Measurements from ENCODE around the gene AVPI1.
"Not testable (repeated sequence)": the region's sequence is repeated elsewhere in the genome, so short reads cannot be mapped to it uniquely, and the experiment has no call there.

AVPI1 gene

DNA sequence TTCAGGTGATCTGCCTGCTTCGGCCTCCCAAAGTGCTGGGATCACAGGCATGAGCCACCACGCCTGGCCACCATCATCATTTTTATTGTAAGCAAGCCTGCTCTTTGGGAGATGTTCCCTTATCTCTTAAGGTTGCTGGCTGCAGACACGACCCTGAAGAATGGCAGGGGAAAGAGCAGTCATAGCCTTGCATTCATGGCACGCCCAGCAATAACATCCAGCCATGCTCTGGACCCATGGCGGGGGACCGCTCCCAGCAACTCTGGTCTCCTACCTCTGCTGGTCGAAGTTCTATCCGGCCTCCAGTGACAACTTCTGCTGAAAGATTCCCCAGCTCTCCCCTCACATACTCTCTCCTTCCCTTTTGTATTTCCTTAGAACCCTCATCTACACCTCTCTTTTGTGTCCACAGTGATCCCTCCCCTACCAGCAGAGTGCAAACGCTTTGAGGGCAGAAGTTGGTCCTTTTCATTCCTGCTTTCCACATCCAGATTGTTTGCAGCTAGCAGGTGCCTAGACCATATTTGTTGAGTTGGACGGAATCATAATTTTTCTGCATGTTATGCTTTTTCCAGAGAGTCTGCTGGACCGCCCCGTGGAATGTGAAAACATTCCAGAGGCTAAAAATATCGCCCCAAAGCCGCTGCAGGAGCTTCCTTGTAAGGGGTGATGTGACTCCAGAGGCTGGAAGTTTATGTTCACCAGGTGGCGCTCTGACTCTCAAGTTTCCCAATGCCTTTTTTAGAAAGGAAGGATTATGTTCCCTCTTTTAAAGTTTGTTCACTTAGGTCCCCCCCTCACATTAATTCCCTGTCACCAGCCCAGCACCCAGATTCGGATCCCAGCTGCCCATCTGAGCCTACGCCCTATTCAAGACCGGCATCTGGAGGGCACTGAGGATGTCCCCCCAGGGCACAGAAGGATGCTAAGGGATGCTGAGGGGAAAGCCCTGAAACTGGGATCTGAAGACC is 22.2 kb upstream of the AVPI1 start:
- H3K4me1 ChIP-seq (ENCODE audit: insufficient read depth, low read length) = peaks cover 32% of the 10 kb centered on the region
- H3K27me3 ChIP-seq (ENCODE audit: control insufficient read depth in 1 of 2, insufficient read depth in 2 of 2, low read length in 2 of 2) = no peaks in the 10 kb centered on the region
- H3K9me3 ChIP-seq (ENCODE audit: low read length) = no peaks in the 10 kb centered on the region
- peak overlapping the region; percentile 66 for H3K27ac ChIP-seq (ENCODE audit: low read depth, low read length)
- H3K4me3 ChIP-seq (ENCODE audit: low read depth in 1 of 2, low read length in 2 of 2) = no peak overlapping the region
- H3K9ac ChIP-seq (ENCODE audit: low read length) = no peak overlapping the region
- H3K36me3 ChIP-seq (ENCODE audit: insufficient read depth, low read length) = no peaks in the 10 kb centered on the region

GRCh38 chr10:97708167-97708566 is 21.1 kb upstream of the AVPI1 start:
- peak overlapping the region; percentile 21 for H3K9ac ChIP-seq (ENCODE audit: low read length)
- no peak overlapping the region for H3K4me3 ChIP-seq (ENCODE audit: low read depth in 1 of 2, low read length in 2 of 2)
- no peaks in the 10 kb centered on the region for H3K27me3 ChIP-seq (ENCODE audit: control insufficient read depth in 1 of 2, insufficient read depth in 2 of 2, low read length in 2 of 2)
- no peaks in the 10 kb centered on the region for H3K9me3 ChIP-seq (ENCODE audit: low read length)
- no peaks in the 10 kb centered on the region for H3K36me3 ChIP-seq (ENCODE audit: insufficient read depth, low read length)
- H3K27ac ChIP-seq (ENCODE audit: low read depth, low read length) = peak overlapping the region; percentile 40
- peaks cover 31% of the 10 kb centered on the region for H3K4me1 ChIP-seq (ENCODE audit: insufficient read depth, low read length)

DNA sequence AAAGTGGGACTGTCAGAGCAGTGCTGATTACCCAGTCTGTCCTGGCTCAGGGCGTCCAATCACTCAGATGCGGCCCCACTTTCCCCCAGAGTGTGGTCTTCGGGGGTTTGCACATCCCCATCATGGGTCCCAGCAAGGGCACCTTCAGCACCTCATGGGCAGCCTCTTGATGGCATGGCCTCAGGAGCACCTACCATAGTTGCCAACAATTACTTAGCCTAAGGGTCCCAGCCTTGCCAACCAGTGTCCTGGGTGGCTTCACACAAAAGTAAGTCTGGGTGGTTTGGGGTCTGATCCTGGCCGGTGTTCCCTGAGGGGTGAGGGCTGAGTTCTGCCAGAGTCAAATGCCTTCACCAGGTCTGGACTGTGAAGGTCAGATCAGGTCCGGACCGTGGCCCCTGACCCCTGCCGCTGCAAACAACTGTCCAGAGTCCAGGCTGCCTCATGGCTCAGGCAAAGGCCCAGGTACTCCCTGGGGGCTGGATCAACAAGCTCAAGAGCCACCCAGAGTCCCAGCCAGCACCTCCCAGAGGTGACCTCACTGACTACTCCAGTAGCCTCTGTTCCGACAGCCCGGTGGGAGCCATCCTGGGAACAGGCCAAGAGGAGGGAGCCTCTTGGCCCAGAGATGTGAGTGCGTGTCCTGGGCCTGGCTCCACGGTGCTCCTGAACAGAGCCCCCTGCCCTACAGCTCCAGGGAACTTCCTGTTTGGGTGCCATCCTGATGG is 20.3 kb upstream of the AVPI1 start:
- H3K36me3 ChIP-seq (ENCODE audit: insufficient read depth, low read length) = no peaks in the 10 kb centered on the region
- H3K27ac ChIP-seq (ENCODE audit: low read depth, low read length) = no peak overlapping the region
- no peak overlapping the region for H3K4me3 ChIP-seq (ENCODE audit: low read depth in 1 of 2, low read length in 2 of 2)
- no peaks in the 10 kb centered on the region for H3K9me3 ChIP-seq (ENCODE audit: low read length)
- peak overlapping the region; percentile 21 for H3K9ac ChIP-seq (ENCODE audit: low read length)
- H3K27me3 ChIP-seq (ENCODE audit: control insufficient read depth in 1 of 2, insufficient read depth in 2 of 2, low read length in 2 of 2) = no peaks in the 10 kb centered on the region
- H3K4me1 ChIP-seq (ENCODE audit: insufficient read depth, low read length) = peaks cover 25% of the 10 kb centered on the region

DNA sequence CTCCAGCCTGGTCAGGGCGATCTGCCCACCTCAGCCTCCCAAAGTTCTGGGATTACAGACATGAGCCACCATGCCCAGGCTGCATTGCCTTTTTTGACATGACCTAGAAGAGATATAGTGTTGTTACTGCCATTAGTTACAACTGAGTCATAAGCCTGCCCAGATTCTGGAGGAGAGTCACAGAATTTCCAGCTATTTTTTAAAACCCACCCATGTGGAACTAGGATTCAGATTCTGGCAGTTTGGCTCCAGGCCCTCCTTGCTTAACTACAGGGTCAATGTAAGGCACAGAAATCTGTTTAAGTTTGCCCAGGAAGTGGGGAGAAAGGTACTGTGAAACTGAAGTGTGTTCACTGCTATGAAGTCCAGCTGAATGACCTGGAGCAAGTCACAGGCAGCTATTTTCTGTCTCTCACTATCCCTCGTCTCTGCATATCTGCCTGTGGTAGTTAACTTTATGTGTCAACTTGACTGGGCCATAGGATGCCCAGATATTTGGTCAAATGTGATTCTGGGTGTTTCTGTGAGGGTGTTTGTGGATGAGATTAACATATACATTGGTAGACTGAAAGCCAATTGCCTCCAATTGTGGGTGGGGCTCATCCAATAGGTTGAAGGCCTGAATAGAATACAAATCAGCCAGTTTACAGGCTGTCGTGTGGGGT is 18.1 kb upstream of the AVPI1 start:
- Histone ChIP-seq H3K4me1 (ENCODE audit: insufficient read depth, low read length) (peaks cover 29% of the 10 kb centered on the region), H3K27me3 (ENCODE audit: control insufficient read depth in 1 of 2, insufficient read depth in 2 of 2, low read length in 2 of 2) (no peaks in the 10 kb centered on the region), H3K4me3 (ENCODE audit: low read depth in 1 of 2, low read length in 2 of 2) (no peak overlapping the region), H3K9ac (ENCODE audit: low read length) (no peak overlapping the region), H3K36me3 (ENCODE audit: insufficient read depth, low read length) (no peaks in the 10 kb centered on the region), H3K9me3 (ENCODE audit: low read length) (no peaks in the 10 kb centered on the region), H3K27ac (ENCODE audit: low read depth, low read length) (no peak overlapping the region)

GRCh38 chr10:97704341-97704740 is 17.3 kb upstream of the AVPI1 start:
- Histone ChIP-seq H3K4me3 (ENCODE audit: low read depth in 1 of 2, low read length in 2 of 2) (no peak overlapping the region), H3K36me3 (ENCODE audit: insufficient read depth, low read length) (no peaks in the 10 kb centered on the region)

GRCh38 chr10:97703398-97704067 is 16.5 kb upstream of the AVPI1 start:
- Histone ChIP-seq H3K4me1 (ENCODE audit: insufficient read depth, low read length) (peaks cover 15% of the 10 kb centered on the region), H3K27ac (ENCODE audit: low read depth, low read length) (no peak overlapping the region), H3K27me3 (ENCODE audit: control insufficient read depth in 1 of 2, insufficient read depth in 2 of 2, low read length in 2 of 2) (no peaks in the 10 kb centered on the region), H3K36me3 (ENCODE audit: insufficient read depth, low read length) (no peaks in the 10 kb centered on the region), H3K9me3 (ENCODE audit: low read length) (no peaks in the 10 kb centered on the region), H3K4me3 (ENCODE audit: low read depth in 1 of 2, low read length in 2 of 2) (no peak overlapping the region), H3K9ac (ENCODE audit: low read length) (no peak overlapping the region)

More at GRCh38 chr10:97704341-97704740, 17.3 kb upstream of the AVPI1 start:
- H3K27me3 ChIP-seq (ENCODE audit: control insufficient read depth in 1 of 2, insufficient read depth in 2 of 2, low read length in 2 of 2) = no peaks in the 10 kb centered on the region
- H3K9me3 ChIP-seq (ENCODE audit: low read length) = no peaks in the 10 kb centered on the region
- peaks cover 23% of the 10 kb centered on the region for H3K4me1 ChIP-seq (ENCODE audit: insufficient read depth, low read length)
- H3K9ac ChIP-seq (ENCODE audit: low read length) = no peak overlapping the region
- no peak overlapping the region for H3K27ac ChIP-seq (ENCODE audit: low read depth, low read length)

DNA sequence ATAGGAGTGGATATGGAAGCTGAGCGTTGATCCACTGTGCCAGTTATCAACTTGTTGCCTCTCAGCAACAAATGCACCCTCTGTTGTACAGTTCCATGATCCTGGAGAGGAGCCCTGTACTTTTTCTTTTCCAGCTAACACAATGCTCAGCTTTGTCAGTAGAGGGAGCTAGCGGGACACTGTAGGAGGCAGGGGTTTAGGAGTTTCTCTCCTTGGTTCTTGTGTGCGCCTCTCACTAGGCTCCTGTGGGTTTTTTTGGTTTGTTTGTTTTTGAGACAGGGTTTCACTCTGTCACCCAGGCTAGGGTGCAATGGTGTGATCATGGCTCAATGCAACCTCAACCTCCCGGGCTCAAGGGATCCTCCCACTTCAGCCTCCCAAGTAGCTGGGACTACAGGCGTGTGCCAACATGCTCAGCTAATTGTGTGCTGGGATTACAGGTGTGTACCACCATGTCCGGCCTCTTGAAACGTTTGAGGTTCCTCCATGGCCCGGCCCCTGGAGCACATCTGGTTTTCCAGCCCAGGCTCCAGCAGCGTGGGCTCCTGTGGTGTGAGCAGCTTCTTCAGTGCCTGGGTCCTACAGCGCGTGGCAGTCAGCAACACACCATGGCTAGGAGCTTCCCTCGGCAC is 14.5 kb upstream of the AVPI1 start:
- H3K27me3 ChIP-seq (ENCODE audit: control insufficient read depth in 1 of 2, insufficient read depth in 2 of 2, low read length in 2 of 2) = no peaks in the 10 kb centered on the region
- H3K36me3 ChIP-seq (ENCODE audit: insufficient read depth, low read length) = no peaks in the 10 kb centered on the region
- H3K4me1 ChIP-seq (ENCODE audit: insufficient read depth, low read length) = peaks cover 4% of the 10 kb centered on the region
- no peak overlapping the region for H3K27ac ChIP-seq (ENCODE audit: low read depth, low read length)
- no peaks in the 10 kb centered on the region for H3K9me3 ChIP-seq (ENCODE audit: low read length)
- no peak overlapping the region for H3K9ac ChIP-seq (ENCODE audit: low read length)
- no peak overlapping the region for H3K4me3 ChIP-seq (ENCODE audit: low read depth in 1 of 2, low read length in 2 of 2)

DNA sequence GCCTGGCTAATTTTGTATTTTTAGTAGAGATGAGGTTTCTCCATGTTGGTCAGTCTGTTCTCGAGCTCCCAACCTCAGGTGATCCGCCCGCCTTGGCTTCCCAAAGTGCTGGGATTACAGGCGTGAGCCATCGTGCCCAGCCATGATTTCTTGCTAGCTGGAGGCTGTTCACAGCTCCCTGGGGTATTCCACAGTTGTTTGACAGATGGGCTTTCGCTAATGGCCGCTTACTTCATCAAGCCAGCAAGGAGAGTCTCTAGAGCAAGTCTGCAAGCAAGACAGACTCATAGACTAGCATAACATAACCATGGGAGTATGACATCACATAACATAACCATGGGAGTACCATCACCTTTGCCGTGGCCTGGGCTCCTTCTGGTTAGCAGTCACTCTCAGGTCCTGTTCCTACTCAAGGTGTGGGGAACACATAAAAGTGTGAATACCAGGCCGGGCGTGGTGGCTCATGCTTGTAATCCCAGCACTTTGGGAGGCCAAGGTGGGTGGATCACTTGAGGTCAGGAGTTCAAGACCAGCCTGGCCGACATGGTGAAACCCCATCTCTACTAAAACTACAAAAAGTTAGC is 11.1 kb upstream of the AVPI1 start:
- not testable (repeated sequence) for H3K27me3 ChIP-seq (ENCODE audit: control insufficient read depth in 1 of 2, insufficient read depth in 2 of 2, low read length in 2 of 2); H3K27ac ChIP-seq (ENCODE audit: low read depth, low read length); H3K9me3 ChIP-seq (ENCODE audit: low read length); H3K9ac ChIP-seq (ENCODE audit: low read length); H3K4me1 ChIP-seq (ENCODE audit: insufficient read depth, low read length); H3K36me3 ChIP-seq (ENCODE audit: insufficient read depth, low read length); H3K4me3 ChIP-seq (ENCODE audit: low read depth in 1 of 2, low read length in 2 of 2)

DNA sequence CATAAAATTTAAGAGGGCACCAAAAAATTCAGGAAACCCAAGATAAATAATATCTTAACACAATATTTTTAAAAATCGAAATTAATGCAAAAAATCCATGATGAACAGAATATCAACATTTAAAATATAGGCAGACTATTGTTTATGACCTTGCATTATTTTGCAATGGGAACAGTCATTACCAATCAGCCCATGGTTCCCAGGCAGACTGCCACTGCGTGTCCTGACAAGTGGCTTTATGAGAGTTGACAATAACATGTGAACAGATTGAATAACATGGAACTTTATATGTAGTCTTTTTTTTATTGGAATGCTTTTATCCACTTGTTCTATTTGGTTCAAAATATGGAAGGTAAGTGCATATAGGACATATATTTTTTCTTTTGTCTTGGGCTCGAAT is 3.1 kb upstream of the AVPI1 start:
- Histone ChIP-seq H3K36me3 (ENCODE audit: insufficient read depth, low read length) (no peaks in the 10 kb centered on the region), H3K27ac (ENCODE audit: low read depth, low read length) (no peak overlapping the region)

GRCh38 chr10:97689559-97690020 is 2.5 kb upstream of the AVPI1 start:
- Histone ChIP-seq H3K9ac (ENCODE audit: low read length) (no peak overlapping the region), H3K36me3 (ENCODE audit: insufficient read depth, low read length) (no peaks in the 10 kb centered on the region), H3K4me3 (ENCODE audit: low read depth in 1 of 2, low read length in 2 of 2) (no peak overlapping the region), H3K27me3 (ENCODE audit: control insufficient read depth in 1 of 2, insufficient read depth in 2 of 2, low read length in 2 of 2) (no peaks in the 10 kb centered on the region), H3K9me3 (ENCODE audit: low read length) (no peaks in the 10 kb centered on the region), H3K27ac (ENCODE audit: low read depth, low read length) (no peak overlapping the region), H3K4me1 (ENCODE audit: insufficient read depth, low read length) (peaks cover 33% of the 10 kb centered on the region)

More for the DNA sequence above, 3.1 kb upstream of the AVPI1 start:
- no peaks in the 10 kb centered on the region for H3K9me3 ChIP-seq (ENCODE audit: low read length)
- peaks cover 28% of the 10 kb centered on the region for H3K4me1 ChIP-seq (ENCODE audit: insufficient read depth, low read length)
- H3K27me3 ChIP-seq (ENCODE audit: control insufficient read depth in 1 of 2, insufficient read depth in 2 of 2, low read length in 2 of 2) = no peaks in the 10 kb centered on the region
- H3K9ac ChIP-seq (ENCODE audit: low read length) = no peak overlapping the region
- H3K4me3 ChIP-seq (ENCODE audit: low read depth in 1 of 2, low read length in 2 of 2) = no peak overlapping the region
